Left lung (tissue), 10 donors: Measurements from ENCODE around the gene AMBN. TPM values are rescaled to one million over a fixed set of nuclear protein-coding genes. Genes with fewer than 3 reads are reported as not detected.
A peak's percentile ranks its signal among the peaks of the same experiment; 100 is the strongest.

ENCODE experiments used
- ATAC-seq: fragments of 200-7000 bp; cut with Tn5 transposase; one replicate; pipeline ENCODE4 v1.9.1; 2020; ENCODE audit warnings: moderate library complexity
- DNase-seq, 4 donors: peaks; one replicate each; pipeline ENCODE4 v3.0.0-alpha.2; 2013 to 2020
- H3K27ac ChIP-seq, 2 donors: fragments of 200-600 bp; sonication (generic) in 1 of 2; one replicate each; pipeline versions ENCODE4 v1.5.0 to v1.8.0; 2020 to 2021
- H3K27me3 ChIP-seq, 2 donors: fragments of 200-600 bp; sonication (generic) in 1 of 2; one replicate each; pipeline versions ENCODE4 v1.5.0 to v1.8.0; 2020 to 2021
- H3K36me3 ChIP-seq, 2 donors: fragments of 200-600 bp; sonication (generic) in 1 of 2; one replicate each; pipeline versions ENCODE4 v1.5.0 to v1.8.0; 2020 to 2021
- H3K4me1 ChIP-seq, 2 donors: fragments of 200-600 bp; one replicate each; pipeline ENCODE4 v1.8.0; 2021
- H3K4me3 ChIP-seq, 2 donors: fragments of 200-600 bp; sonication (generic) in 1 of 2; one replicate each; pipeline versions ENCODE4 v1.5.0 to v1.8.0; 2020 to 2021; ENCODE audit warnings: mild to moderate bottlenecking in 1 of 2
- H3K9me3 ChIP-seq, 2 donors: fragments of 200-600 bp; sonication (generic) in 1 of 2; one replicate each; pipeline versions ENCODE4 v1.5.0 to v1.8.0; 2020 to 2021
- CTCF ChIP-seq, 2 donors: fragments of 200-600 bp; sonication (generic) in 1 of 2; IDR thresholded peaks; one replicate each; pipeline versions ENCODE4 v1.5.0 to v1.8.0; 2021; ENCODE audit warnings: antibody characterized with exemption in 2 of 2
- intact Hi-C, 2 donors: fragments of 100-400 bp; cut with DNase I; formaldehyde crosslinking; loops; one replicate each; pipeline versions ENCODE4 v1.11.2 to v1.14.2; 2022
- polyA plus RNA-seq, 6 donors: library from polyadenylated mRNA; unstranded; fragments of 120-200 nt; gene quantifications; one replicate each; pipeline ENCODE4 v1.2.1, GENCODE V29; 2013; ENCODE audit not compliant: insufficient read length in 6 of 6
- total RNA-seq, 2 donors: library from RNA; stranded (reverse); fragmentation: NEBNext Ultra II Directional; extraction: Animal tissue kit (Norgen Biotek cat#: 25700); gene quantifications; one replicate each; pipeline ENCODE4 v1.2.1, GENCODE V29; 2021
- donor health status: DM: no; HTN: yes; CAD: no.
- donor health status: DM: no; HTN: no; CAD: no.

Gene AMBN
- total and polyA plus RNA-seq, 8 donors = not detected

- Histone ChIP-seq H3K9me3 (no peaks in the 10 kb centered on the region), H3K27ac (no peak overlapping the region), H3K36me3 (no peaks in the 10 kb centered on the region), H3K4me1 (no peaks in the 10 kb centered on the region), H3K27me3 (no peaks in the 10 kb centered on the region), H3K4me3 (no peak overlapping the region)
- DNase-seq (no peak), ATAC-seq (no peak)
- intact Hi-C loops = no loop called here
- no peak for TF ChIP-seq CTCF (IDR thresholded peaks at IDR 0.05)
Observed at GRCh38 chr4:70629469-70630090, 37.5 kb downstream of the AMBN start.

- no peak for TF ChIP-seq CTCF (IDR thresholded peaks at IDR 0.05)
- Histone ChIP-seq H3K9me3 (no peaks in the 10 kb centered on the region), H3K27ac (no peak overlapping the region), H3K27me3 (no peaks in the 10 kb centered on the region), H3K4me3 (no peak overlapping the region), H3K4me1 (no peaks in the 10 kb centered on the region), H3K36me3 (no peaks in the 10 kb centered on the region)
- DNase-seq (no peak), ATAC-seq (no peak)
- intact Hi-C loops = no loop called here
Observed at GRCh38 chr4:70630162-70630561, 38.1 kb downstream of the AMBN start.

- ATAC-seq (no peak), DNase-seq (no peak)
- no peak for TF ChIP-seq CTCF (IDR thresholded peaks at IDR 0.05)
- Histone ChIP-seq H3K4me1 (no peaks in the 10 kb centered on the region), H3K36me3 (no peaks in the 10 kb centered on the region), H3K27ac (no peak overlapping the region), H3K9me3 (no peaks in the 10 kb centered on the region), H3K27me3 (no peaks in the 10 kb centered on the region), H3K4me3 (no peak overlapping the region)
- intact Hi-C loops = no loop called here
Observed at GRCh38 chr4:70632028-70632427, 40.0 kb downstream of the AMBN start.

GRCh38 chr4:70634482-70634881, 42.4 kb downstream of the AMBN start:
- DNase-seq (no peak), ATAC-seq (peak; percentile 40)
- Histone ChIP-seq H3K27ac (no peak overlapping the region), H3K4me1 (no peaks in the 10 kb centered on the region), H3K27me3 (no peaks in the 10 kb centered on the region), H3K4me3 (no peak overlapping the region), H3K36me3 (no peaks in the 10 kb centered on the region), H3K9me3 (no peaks in the 10 kb centered on the region)
- intact Hi-C loops = no loop called here
- no peak for TF ChIP-seq CTCF (IDR thresholded peaks at IDR 0.05)

GRCh38 chr4:70637239-70637913, 45.3 kb downstream of the AMBN start:
- no peaks in the 10 kb centered on the region for H3K9me3 ChIP-seq
- H3K27ac ChIP-seq = no peak overlapping the region
- no peak overlapping the region for H3K4me3 ChIP-seq
- no peak for TF ChIP-seq CTCF (IDR thresholded peaks at IDR 0.05)
- no peaks in the 10 kb centered on the region for H3K27me3 ChIP-seq
- ATAC-seq (peak; percentile 79), DNase-seq (peak in 1 of 4 donors; percentile 18)
- no peaks in the 10 kb centered on the region for H3K36me3 ChIP-seq
- intact Hi-C loops = no loop called here
- no peaks in the 10 kb centered on the region for H3K4me1 ChIP-seq
